Ascending aorta (tissue), 2 donors: ENCODE data around the gene HS3ST6. TPM values are rescaled to one million over a fixed set of nuclear protein-coding genes. Genes with fewer than 3 reads are reported as not detected.
"Not testable (repeated sequence)": the region's sequence is repeated elsewhere in the genome, so short reads cannot be mapped to it uniquely, and the experiment has no call there.

Experiments used
- DNase-seq, 2 donors: peaks; one replicate each; pipeline ENCODE4 v3.0.0-alpha.2; 2019; ENCODE audit warnings: low spot score in 2 of 2
- H3K27ac ChIP-seq, 2 donors: fragments of 200-600 bp; sonication (generic); one replicate each; pipeline ENCODE4 v1.5.1; 2016 to 2017; ENCODE audit warnings: mild to moderate bottlenecking in 1 of 2
- H3K27me3 ChIP-seq: fragments of 200-600 bp; sonication (generic); one replicate; pipeline ENCODE4 v1.5.1; 2017
- H3K36me3 ChIP-seq, 2 donors: fragments of 200-600 bp; sonication (generic); one replicate each; pipeline ENCODE4 v1.5.1; 2016
- H3K4me1 ChIP-seq, 2 donors: fragments of 200-600 bp; sonication (generic); one replicate each; pipeline ENCODE4 v1.5.1; 2016 to 2017; ENCODE audit warnings: mild to moderate bottlenecking in 1 of 2
- H3K4me3 ChIP-seq, 2 donors: fragments of 200-600 bp; sonication (generic); one replicate each; pipeline ENCODE4 v1.5.1; 2016 to 2017; ENCODE audit warnings: mild to moderate bottlenecking in 1 of 2
- H3K9me3 ChIP-seq, 2 donors: fragments of 200-600 bp; sonication (generic); one replicate each; pipeline ENCODE4 v1.5.1; 2016
- CTCF ChIP-seq, 3 experiments: fragments of 200-600 bp in 2 of 3; fragments of 450-650 bp in 1 of 3; sonication (generic) in 2 of 3; IDR thresholded peaks; one replicate each; pipeline ENCODE4 v1.5.1; 2016 to 2019; ENCODE audit warnings: antibody characterized with exemption in 3 of 3, mild to moderate bottlenecking in 1 of 3, moderate library complexity in 1 of 3
- intact Hi-C: fragments of 100-400 bp; cut with DNase I; formaldehyde crosslinking; loops from one replicate; pipeline ENCODE4 v1.15.1; 2023
- total RNA-seq: library from RNA; depleted of rRNA; stranded (reverse); fragments of >200 nt; gene quantifications from one replicate; pipeline ENCODE4 v1.1.0, GENCODE V29; 2016

HS3ST6 gene
- total RNA-seq, 1 donor from 2014 or later: not detected

GRCh38 chr16:1940273-1941161, 22.3 kb upstream of the HS3ST6 start:
- no peak for TF ChIP-seq CTCF (IDR thresholded peaks at IDR 0.05)
- no peak for DNase-seq
- Histone ChIP-seq H3K4me3 (no peak overlapping the region), H3K4me1 (peaks cover 10 to 11% of the 10 kb centered on the region in 2 donors), H3K9me3 (no peaks in the 10 kb centered on the region), H3K36me3 (peaks cover 39 to 42% of the 10 kb centered on the region in 2 donors), H3K27ac (no peak overlapping the region), H3K27me3 (no peaks in the 10 kb centered on the region)
- intact Hi-C loops: no loop called here

- DNase-seq, H3K27ac ChIP-seq, H3K9me3 ChIP-seq, intact Hi-C loops, H3K4me3 ChIP-seq, H3K27me3 ChIP-seq: not testable (repeated sequence)
- H3K4me1 ChIP-seq: peaks cover 10 to 11% of the 10 kb centered on the region in 2 donors
- H3K36me3 ChIP-seq: peaks cover 39 to 42% of the 10 kb centered on the region in 2 donors
Observed at GRCh38 chr16:1939833-1940232, 21.6 kb upstream of the HS3ST6 start.

GRCh38 chr16:1938910-1939309, 20.7 kb upstream of the HS3ST6 start:
- no peaks in the 10 kb centered on the region for H3K9me3 ChIP-seq
- H3K4me3 ChIP-seq: no peak overlapping the region
- no peak for DNase-seq
- no peak overlapping the region for H3K27ac ChIP-seq
- no peaks in the 10 kb centered on the region for H3K27me3 ChIP-seq
- peaks cover 10 to 11% of the 10 kb centered on the region in 2 donors for H3K4me1 ChIP-seq
- intact Hi-C loops: no loop called here
- peaks cover 39 to 42% of the 10 kb centered on the region in 2 donors for H3K36me3 ChIP-seq
- TF ChIP-seq CTCF (IDR thresholded peaks at IDR 0.05): no peak

GRCh38 chr16:1938316-1938715, 20.1 kb upstream of the HS3ST6 start:
- no peak overlapping the region for H3K27ac ChIP-seq
- no peak for DNase-seq
- no peaks in the 10 kb centered on the region for H3K27me3 ChIP-seq
- peaks cover 10 to 11% of the 10 kb centered on the region in 2 donors for H3K4me1 ChIP-seq
- TF ChIP-seq CTCF (IDR thresholded peaks at IDR 0.05): no peak
- no peaks in the 10 kb centered on the region for H3K9me3 ChIP-seq
- H3K4me3 ChIP-seq: no peak overlapping the region
- intact Hi-C loops: no loop called here
- H3K36me3 ChIP-seq: peaks cover 39 to 42% of the 10 kb centered on the region in 2 donors

- intact Hi-C loops: no loop called here
- Histone ChIP-seq H3K36me3 (peaks cover 39 to 42% of the 10 kb centered on the region in 2 donors), H3K4me1 (peaks cover 5 to 6% of the 10 kb centered on the region in 2 donors), H3K4me3 (no peak overlapping the region), H3K27me3 (no peaks in the 10 kb centered on the region), H3K27ac (no peak overlapping the region), H3K9me3 (no peaks in the 10 kb centered on the region)
- DNase-seq: no peak
- TF ChIP-seq CTCF (IDR thresholded peaks at IDR 0.05): no peak
Observed at GRCh38 chr16:1936945-1937479, 18.8 kb upstream of the HS3ST6 start.

- H3K4me1 ChIP-seq: peaks cover 4 to 6% of the 10 kb centered on the region in 2 donors
- no peaks in the 10 kb centered on the region for H3K9me3 ChIP-seq
- no peak overlapping the region for H3K27ac ChIP-seq
- intact Hi-C loops: no loop called here
- no peak for TF ChIP-seq CTCF (IDR thresholded peaks at IDR 0.05)
- H3K27me3 ChIP-seq: no peaks in the 10 kb centered on the region
- no peak overlapping the region for H3K4me3 ChIP-seq
- peaks cover 11 to 12% of the 10 kb centered on the region in 2 donors for H3K36me3 ChIP-seq
- no peak for DNase-seq
Observed at GRCh38 chr16:1933097-1933661, 15.0 kb upstream of the HS3ST6 start.
